22Rv1 (cell line): Measurements from ENCODE around the gene MAPKAPK3.

Source experiments
- H3K27ac ChIP-seq: fragments of 450-650 bp; 2 replicates; pipeline ENCODE4 v1.5.1; 2017
- ZFX ChIP-seq: fragments of 450-650 bp; IDR thresholded peaks from 2 replicates; pipeline ENCODE4 v1.6.1; 2017; ENCODE audit warnings: antibody characterized with exemption, borderline replicate concordance
- TF ChIP-seq, protein P1 (sequence below): fragments of 450-650 bp; IDR thresholded peaks from 2 replicates; pipeline ENCODE4 v1.5.1; 2017; ENCODE audit warnings: mild to moderate bottlenecking

Gene MAPKAPK3

DNA sequence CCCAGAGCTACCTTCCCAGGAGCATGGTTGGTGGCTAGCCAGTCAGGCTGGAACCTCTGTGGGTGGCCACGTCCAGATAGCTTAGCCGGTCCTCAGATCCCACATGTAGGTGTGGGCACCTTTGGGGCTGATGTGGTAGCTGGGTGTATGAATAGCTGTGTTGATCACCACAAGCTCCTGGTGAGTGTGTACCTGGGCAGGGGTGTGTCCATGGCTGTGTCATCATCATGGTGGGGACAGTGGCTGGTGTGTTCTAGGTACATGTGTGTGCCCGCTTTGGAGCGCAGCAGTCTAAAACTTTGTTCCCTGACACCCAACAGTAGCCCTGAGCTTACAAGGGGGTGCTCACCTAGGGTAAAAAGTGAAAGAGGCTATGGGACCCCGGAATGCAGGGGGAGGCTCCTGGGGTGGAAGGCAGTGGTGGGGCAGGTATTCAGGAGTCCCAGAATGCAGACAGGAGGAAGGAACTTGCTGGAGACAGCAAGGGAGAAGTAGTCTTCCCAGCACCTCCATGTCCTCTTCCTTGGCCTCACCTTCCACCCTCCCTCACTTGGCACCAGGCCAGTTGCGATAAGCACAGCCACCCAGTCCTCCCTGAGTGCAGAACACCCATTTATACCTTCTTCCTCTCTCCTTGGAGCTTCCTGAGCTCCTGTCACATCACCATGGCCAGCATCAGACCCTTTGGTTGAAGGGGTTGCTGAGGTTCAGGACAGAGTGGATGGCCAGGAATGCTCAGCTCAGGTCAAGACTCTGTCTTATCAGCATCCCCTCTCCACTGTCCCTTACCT is 6.6 kb upstream of the MAPKAPK3 start:
- TF ChIP-seq, protein P1, sequence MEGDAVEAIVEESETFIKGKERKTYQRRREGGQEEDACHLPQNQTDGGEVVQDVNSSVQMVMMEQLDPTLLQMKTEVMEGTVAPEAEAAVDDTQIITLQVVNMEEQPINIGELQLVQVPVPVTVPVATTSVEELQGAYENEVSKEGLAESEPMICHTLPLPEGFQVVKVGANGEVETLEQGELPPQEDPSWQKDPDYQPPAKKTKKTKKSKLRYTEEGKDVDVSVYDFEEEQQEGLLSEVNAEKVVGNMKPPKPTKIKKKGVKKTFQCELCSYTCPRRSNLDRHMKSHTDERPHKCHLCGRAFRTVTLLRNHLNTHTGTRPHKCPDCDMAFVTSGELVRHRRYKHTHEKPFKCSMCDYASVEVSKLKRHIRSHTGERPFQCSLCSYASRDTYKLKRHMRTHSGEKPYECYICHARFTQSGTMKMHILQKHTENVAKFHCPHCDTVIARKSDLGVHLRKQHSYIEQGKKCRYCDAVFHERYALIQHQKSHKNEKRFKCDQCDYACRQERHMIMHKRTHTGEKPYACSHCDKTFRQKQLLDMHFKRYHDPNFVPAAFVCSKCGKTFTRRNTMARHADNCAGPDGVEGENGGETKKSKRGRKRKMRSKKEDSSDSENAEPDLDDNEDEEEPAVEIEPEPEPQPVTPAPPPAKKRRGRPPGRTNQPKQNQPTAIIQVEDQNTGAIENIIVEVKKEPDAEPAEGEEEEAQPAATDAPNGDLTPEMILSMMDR = no peak
- no peak for TF ChIP-seq ZFX
- no peak overlapping the region for H3K27ac ChIP-seq

DNA sequence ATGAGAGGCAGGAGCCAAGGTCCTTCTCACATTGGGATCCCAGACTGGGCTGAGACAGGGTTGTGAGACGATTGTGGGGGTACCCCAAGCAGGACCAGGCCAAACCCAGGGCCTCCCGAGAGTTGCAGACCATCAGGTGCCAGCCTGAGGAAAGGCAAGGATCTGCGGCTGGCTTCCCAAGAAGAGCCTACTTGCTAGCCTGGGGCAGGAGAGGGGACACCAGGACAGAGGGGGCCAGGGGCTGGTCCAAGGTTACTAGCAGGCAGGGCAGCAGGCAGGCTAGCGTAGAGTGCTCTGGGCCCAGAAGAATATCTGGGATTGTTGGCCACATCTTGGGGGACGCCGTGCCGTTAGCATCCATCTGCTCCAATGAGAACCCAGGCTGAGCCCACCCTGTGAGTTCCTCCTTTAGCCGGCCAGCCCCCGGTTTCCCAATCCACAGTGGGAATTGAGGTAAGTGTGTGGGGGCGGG is 5.9 kb upstream of the MAPKAPK3 start:
- peak overlapping the region; percentile 62 for H3K27ac ChIP-seq
- no peak for TF ChIP-seq ZFX
- TF ChIP-seq, protein P1 = no peak

DNA sequence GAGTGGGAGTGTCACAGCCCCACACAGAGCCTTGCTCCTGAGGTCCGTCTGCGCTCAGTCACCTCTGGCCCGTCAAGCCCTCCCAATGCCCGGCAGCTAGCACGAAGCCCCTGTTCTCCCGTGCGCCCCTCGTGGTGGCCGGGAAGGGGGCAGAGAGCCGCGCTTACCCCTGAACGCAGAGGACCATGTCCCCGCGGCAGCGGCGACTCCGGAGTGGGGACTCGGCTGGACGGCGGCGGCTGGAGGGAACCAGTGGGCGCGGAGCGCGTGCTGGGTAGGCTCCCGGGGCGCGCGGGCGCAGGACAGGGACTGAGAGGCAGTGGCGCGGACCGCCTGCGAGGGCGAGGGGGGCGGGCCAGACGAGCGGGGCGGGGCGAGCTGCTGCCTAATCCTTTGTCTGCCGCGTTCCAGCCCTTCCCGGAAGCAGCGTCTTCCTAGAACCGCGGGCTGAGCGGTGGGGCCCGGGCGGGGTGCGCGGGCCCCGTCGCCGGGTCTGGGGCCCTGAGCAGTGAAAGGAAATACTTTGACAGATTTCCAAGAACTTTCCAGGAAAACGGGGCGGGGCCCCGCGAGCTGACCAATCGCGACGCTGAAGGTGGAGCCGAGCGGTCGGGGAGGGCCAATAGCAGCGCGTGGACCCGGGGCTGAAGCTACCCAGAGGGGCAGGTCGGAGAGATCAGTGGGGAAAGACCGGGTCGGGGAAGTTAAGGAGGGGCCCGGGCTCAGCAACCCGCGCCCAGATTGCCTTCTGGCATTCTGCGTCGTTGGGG is 5.3 kb upstream of the MAPKAPK3 start, which contains the start of gene CISH:
Gene CISH (minus strand): TSS at position 311 of the 770 bp plus-strand sequence. CDS start 124 bp downstream, at position 187.
- TF ChIP-seq ZFX = no peak
- TF ChIP-seq, protein P1 = peak; percentile 54
- peak within 1 kb of the TSS; percentile 62 for H3K27ac ChIP-seq

DNA sequence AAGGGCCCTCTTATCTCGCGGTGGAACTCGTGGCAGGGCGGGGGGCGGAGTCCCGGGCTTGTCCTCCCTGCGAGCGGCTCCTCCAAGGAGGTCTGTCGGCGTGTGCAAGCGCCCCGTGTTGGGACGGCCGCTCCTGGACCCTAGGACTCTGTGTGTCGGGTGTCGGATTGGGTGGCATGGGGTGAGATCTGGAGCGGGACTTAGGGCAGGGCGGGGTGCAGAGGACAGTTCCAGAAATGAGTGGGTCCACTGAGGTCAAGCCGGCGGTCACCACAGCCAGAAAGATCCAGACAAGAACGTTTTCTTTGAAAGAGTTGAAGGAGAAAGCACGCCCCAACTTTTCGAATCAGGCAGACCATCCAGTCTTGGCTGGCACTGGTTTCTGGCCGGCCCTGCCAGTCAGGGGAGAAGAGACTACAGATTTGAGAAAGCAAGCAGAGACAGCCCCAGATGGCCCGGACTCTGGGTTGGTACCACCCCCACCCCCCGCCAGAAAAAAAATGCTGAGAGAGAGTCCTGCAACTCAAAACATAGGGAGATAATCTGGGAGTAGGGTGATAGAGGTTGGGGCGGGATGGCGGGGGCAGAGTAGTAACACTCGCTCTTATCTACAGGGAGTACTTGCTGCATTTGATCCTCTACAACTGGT is 4.6 kb upstream of the MAPKAPK3 start:
- TF ChIP-seq ZFX = no peak
- TF ChIP-seq, protein P1 = no peak
- H3K27ac ChIP-seq = peak overlapping the region; percentile 62

DNA sequence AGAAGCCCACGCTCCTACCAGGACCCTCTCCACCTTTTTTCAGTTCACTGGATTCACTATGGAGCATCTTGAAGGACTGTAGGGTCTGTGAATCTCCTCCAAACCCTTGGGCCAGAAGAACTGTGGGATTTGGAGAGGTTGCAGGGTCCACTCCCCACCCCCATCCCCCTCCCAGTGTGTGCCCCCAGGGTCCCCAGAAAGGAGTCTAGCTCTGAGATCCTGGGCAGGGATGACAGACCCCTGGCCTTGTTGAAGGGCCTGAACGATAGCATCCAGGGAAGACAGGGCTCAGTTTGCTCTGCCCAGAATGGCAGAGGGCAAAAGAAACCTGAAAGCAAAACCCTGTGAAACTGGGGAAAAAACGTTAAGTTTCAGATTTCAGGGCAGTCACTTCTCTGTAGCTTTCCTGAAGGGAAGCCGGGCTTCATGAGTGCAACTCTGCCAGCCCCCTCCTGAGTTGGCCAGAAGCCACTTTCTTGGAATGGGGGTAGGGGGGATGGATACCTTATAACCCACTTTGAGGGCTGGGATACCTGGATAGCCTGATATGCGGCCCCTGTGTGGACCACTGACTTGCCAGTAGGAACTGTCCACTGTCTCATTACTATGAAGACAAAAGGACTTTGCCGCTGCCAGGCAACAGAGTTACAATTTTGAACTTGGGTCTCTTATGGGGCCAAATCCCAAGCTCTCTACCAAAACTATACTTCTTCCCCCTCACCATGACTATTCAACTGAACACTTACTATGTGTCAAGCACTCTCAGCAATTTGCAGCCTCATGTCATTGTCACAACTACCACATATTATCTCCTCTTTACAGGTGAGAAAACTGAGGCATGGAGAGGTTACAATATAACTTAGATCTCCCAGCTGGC is 3.7 kb upstream of the MAPKAPK3 start:
- no peak overlapping the region for H3K27ac ChIP-seq
- TF ChIP-seq, protein P1 = no peak
- no peak for TF ChIP-seq ZFX

DNA sequence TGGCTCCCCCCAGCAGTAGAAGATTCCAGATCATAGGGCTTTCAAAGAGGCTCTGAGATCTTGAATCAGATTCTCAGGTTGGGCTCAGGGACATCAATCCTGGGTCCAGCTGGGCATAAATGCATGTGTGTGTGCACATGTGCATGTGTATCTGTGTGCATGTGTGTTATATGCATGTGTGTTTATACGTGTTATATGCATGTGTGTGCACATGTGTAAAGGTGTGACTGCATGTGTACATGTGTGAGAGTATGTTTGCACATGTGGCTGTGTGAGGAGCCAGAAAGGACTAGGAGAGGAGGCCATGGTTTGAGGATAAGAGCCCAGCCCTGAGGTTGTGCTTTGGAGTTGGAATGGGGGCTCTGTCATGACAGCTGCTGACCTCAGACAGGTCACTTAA is 1.8 kb upstream of the MAPKAPK3 start:
- TF ChIP-seq, protein P1 = no peak
- TF ChIP-seq ZFX = no peak
- no peak overlapping the region for H3K27ac ChIP-seq
